NCI-H748 (cell line): ENCODE results near the gene KMT2A.

Source experiments
- DNase-seq: peaks from one replicate; lab custom pipeline; 2025; ENCODE audit not compliant: unreplicated experiment; lab: John Stamatoyannopoulos, UW

The KMT2A gene

GRCh38 chr11:118574636-118575035 is 138.3 kb downstream of the KMT2A start:
- DNase-seq = no peak
